ENCODE data around the gene DCUN1D1. TPM values are rescaled to one million over a fixed set of nuclear protein-coding genes. Genes with fewer than 3 reads are reported as not detected.
A peak's percentile ranks its signal among the peaks of the same experiment; 100 is the strongest.

The DCUN1D1 gene
- total RNA-seq, 1 experiment from 2014 or later, result 75.3 TPM

DNA sequence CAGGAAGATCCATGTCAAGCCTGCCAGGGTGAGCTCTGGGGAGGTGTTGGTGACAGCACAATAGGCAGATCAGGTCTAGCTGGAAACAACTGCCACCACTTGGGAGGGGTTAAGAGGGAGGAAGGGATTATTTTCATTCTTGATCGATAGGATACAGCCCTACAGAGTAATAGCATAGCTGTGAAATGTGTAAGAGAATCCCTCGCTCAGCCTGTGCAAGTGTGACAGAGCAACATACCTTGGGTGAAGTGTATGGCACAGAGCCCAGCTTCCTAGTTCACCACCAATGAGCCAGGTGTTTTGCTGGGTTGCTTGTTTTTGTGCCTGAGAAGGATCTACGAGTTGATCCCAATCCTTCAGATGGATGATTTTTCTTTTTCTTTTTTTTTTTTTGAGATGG lies 9.2 kb upstream of the DCUN1D1 start:
- no peaks in the 10 kb centered on the region for H3K4me1 ChIP-seq (ENCODE audit: insufficient read depth, low read length, poor library complexity, severe bottlenecking)
- H3K27me3 ChIP-seq (replicated peaks; ENCODE audit: insufficient read depth, low read depth, low read length, poor library complexity), result no peaks in the 10 kb centered on the region
- H3K27ac ChIP-seq (ENCODE audit: low read depth, low read length, poor library complexity, severe bottlenecking), result no peak overlapping the region
- no peak overlapping the region for H3K4me3 ChIP-seq (ENCODE audit: low read depth, low read length, poor library complexity, severe bottlenecking)
- ChIA-PET POLR2A (ENCODE audit: low non-redundant PET) (no interaction called here), CTCF (no interaction called here)
- no peaks in the 10 kb centered on the region for H3K36me3 ChIP-seq (ENCODE audit: insufficient read depth, low read length, poor library complexity, severe bottlenecking)
- BruUV-seq (replicated peaks), result no TSS peak
- intact Hi-C loops (cut with micrococcal nuclease; ENCODE audit: unreplicated experiment), result no loop called here
- no peak for TF ChIP-seq EZH2 (IDR thresholded peaks at IDR 0.05; ENCODE audit: borderline replicate concordance, low read depth, low read length, poor library complexity, severe bottlenecking)
- no peak for DNase-seq (ENCODE audit: low spot score)
- no peaks in the 10 kb centered on the region for H3K9me3 ChIP-seq (ENCODE audit: low read depth, low read length, poor library complexity, severe bottlenecking)

DNA sequence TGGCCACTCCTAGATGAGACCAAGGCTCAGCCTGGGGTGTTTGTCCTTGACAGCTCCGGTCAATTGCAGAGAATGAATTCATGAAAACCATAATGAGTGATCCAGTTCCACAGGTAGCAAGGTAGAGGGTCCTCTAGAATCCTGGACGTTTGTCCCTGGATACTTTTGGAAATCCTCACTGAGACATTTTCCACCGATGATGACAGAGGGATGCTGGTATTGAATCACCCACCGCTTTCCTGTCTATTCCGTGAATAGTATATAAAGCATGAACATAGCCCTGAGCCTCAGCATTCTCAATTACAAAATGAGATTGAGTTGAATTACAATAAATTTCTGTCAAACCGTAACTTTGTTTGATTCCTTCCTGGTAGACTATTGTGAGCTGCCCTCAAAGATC lies 5.7 kb upstream of the DCUN1D1 start:
- H3K27me3 ChIP-seq (replicated peaks; ENCODE audit: insufficient read depth, low read depth, low read length, poor library complexity), result no peaks in the 10 kb centered on the region
- no peak overlapping the region for H3K4me3 ChIP-seq (ENCODE audit: low read depth, low read length, poor library complexity, severe bottlenecking)
- intact Hi-C loops (cut with micrococcal nuclease; ENCODE audit: unreplicated experiment), result no loop called here
- ChIA-PET POLR2A (ENCODE audit: low non-redundant PET) (no interaction called here), CTCF (no interaction called here)
- no peaks in the 10 kb centered on the region for H3K9me3 ChIP-seq (ENCODE audit: low read depth, low read length, poor library complexity, severe bottlenecking)
- no peaks in the 10 kb centered on the region for H3K36me3 ChIP-seq (ENCODE audit: insufficient read depth, low read length, poor library complexity, severe bottlenecking)
- no peak for TF ChIP-seq EZH2 (IDR thresholded peaks at IDR 0.05; ENCODE audit: borderline replicate concordance, low read depth, low read length, poor library complexity, severe bottlenecking)
- TF ChIP-seq, protein P1, sequence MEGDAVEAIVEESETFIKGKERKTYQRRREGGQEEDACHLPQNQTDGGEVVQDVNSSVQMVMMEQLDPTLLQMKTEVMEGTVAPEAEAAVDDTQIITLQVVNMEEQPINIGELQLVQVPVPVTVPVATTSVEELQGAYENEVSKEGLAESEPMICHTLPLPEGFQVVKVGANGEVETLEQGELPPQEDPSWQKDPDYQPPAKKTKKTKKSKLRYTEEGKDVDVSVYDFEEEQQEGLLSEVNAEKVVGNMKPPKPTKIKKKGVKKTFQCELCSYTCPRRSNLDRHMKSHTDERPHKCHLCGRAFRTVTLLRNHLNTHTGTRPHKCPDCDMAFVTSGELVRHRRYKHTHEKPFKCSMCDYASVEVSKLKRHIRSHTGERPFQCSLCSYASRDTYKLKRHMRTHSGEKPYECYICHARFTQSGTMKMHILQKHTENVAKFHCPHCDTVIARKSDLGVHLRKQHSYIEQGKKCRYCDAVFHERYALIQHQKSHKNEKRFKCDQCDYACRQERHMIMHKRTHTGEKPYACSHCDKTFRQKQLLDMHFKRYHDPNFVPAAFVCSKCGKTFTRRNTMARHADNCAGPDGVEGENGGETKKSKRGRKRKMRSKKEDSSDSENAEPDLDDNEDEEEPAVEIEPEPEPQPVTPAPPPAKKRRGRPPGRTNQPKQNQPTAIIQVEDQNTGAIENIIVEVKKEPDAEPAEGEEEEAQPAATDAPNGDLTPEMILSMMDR (conservative IDR thresholded peaks at IDR 0.05; ENCODE audit: low read depth, low read length), result no peak
- H3K27ac ChIP-seq (ENCODE audit: low read depth, low read length, poor library complexity, severe bottlenecking), result no peak overlapping the region
- no peaks in the 10 kb centered on the region for H3K4me1 ChIP-seq (ENCODE audit: insufficient read depth, low read length, poor library complexity, severe bottlenecking)
- no TSS peak for BruUV-seq (replicated peaks)
- DNase-seq (ENCODE audit: low spot score), result no peak

DNA sequence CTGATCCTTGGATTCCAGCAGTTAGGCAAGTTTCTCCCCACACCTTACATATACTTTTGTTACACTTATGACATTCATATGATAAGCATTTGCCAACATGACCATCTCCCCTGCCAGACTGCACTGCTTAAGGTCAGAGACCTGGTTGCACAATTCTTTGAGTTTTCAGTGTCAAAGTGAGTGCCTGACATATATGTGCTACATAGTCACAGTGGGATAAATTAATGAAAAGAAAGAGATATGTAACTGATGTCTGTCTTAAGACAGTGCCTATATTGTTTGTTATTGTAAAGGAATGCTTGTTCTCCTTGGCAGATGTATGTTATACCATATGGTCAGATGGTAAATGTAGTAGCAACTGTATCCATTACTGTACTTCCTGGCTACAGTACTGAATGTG lies 3.5 kb upstream of the DCUN1D1 start:
- Histone ChIP-seq H3K27ac (ENCODE audit: low read depth, low read length, poor library complexity, severe bottlenecking) (no peak overlapping the region), H3K36me3 (ENCODE audit: insufficient read depth, low read length, poor library complexity, severe bottlenecking) (no peaks in the 10 kb centered on the region), H3K4me3 (ENCODE audit: low read depth, low read length, poor library complexity, severe bottlenecking) (no peak overlapping the region), H3K4me1 (ENCODE audit: insufficient read depth, low read length, poor library complexity, severe bottlenecking) (peaks cover 2% of the 10 kb centered on the region), H3K27me3 (replicated peaks; ENCODE audit: insufficient read depth, low read depth, low read length, poor library complexity) (no peaks in the 10 kb centered on the region), H3K9me3 (ENCODE audit: low read depth, low read length, poor library complexity, severe bottlenecking) (no peaks in the 10 kb centered on the region)
- intact Hi-C loops (cut with micrococcal nuclease; ENCODE audit: unreplicated experiment), result no loop called here
- ChIA-PET POLR2A (ENCODE audit: low non-redundant PET) (no interaction called here), CTCF (no interaction called here)
- TF ChIP-seq EZH2 (IDR thresholded peaks at IDR 0.05; ENCODE audit: borderline replicate concordance, low read depth, low read length, poor library complexity, severe bottlenecking), result no peak
- TF ChIP-seq, protein P1 (conservative IDR thresholded peaks at IDR 0.05; ENCODE audit: low read depth, low read length), result no peak
- no TSS peak for BruUV-seq (replicated peaks)
- no peak for DNase-seq (ENCODE audit: low spot score)

DNA sequence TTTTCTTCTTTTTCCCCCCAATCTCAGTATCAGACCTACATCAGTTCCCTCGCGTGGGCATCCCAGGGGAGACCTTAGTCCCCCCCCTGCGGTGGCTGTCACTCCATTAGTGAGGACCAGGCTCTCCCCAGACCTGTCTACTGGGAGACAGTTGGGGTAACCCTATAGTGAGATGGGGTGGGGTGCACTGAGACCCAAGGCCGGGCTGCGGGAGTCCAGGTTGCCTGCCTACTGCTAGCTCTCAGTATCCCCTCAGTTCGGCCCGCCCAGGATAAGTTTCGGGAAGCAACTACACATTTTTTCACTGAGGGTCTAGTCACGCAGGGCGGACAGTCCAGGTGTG lies 671 bp upstream of the DCUN1D1 start:
- TF ChIP-seq, protein P1 (conservative IDR thresholded peaks at IDR 0.05; ENCODE audit: low read depth, low read length), result no peak
- no peak for TF ChIP-seq EZH2 (IDR thresholded peaks at IDR 0.05; ENCODE audit: borderline replicate concordance, low read depth, low read length, poor library complexity, severe bottlenecking)
- Histone ChIP-seq H3K4me3 (ENCODE audit: low read depth, low read length, poor library complexity, severe bottlenecking) (peak overlapping the region; percentile 82), H3K4me1 (ENCODE audit: insufficient read depth, low read length, poor library complexity, severe bottlenecking) (peaks cover 12% of the 10 kb centered on the region), H3K36me3 (ENCODE audit: insufficient read depth, low read length, poor library complexity, severe bottlenecking) (no peaks in the 10 kb centered on the region), H3K27ac (ENCODE audit: low read depth, low read length, poor library complexity, severe bottlenecking) (no peak overlapping the region), H3K27me3 (replicated peaks; ENCODE audit: insufficient read depth, low read depth, low read length, poor library complexity) (no peaks in the 10 kb centered on the region), H3K9me3 (ENCODE audit: low read depth, low read length, poor library complexity, severe bottlenecking) (no peaks in the 10 kb centered on the region)
- no peak for DNase-seq (ENCODE audit: low spot score)
- POLR2A ChIA-PET (ENCODE audit: low non-redundant PET), result no interaction called here
- BruUV-seq (replicated peaks), result no TSS peak
- intact Hi-C loops (cut with micrococcal nuclease; ENCODE audit: unreplicated experiment), result no loop called here
- CTCF ChIA-PET, result interaction anchor here (0.6 kb wide), 1 partner anchor 118 kb away, joined by 3 read pairs; the partner anchor contains the start of gene MCCC1

Measured in A673 (cell line).